HepG2 (cell line): ENCODE results near the gene MIEF1. TPM values are rescaled to one million over a fixed set of nuclear protein-coding genes. Genes with fewer than 3 reads are reported as not detected.
A peak's percentile ranks its signal among the peaks of the same experiment; 100 is the strongest.

Source experiments
- CAMTA2 ChIP-seq: sonication (generic); formaldehyde crosslinking; IDR thresholded peaks from 2 replicates; pipeline ENCODE4 v1.4.0; 2020; ENCODE audit warnings: mild to moderate bottlenecking, missing genetic modification reagents, borderline replicate concordance
- DBP ChIP-seq: sonication (generic); formaldehyde crosslinking; IDR thresholded peaks from 2 replicates; pipeline ENCODE4 v1.4.0; 2020; ENCODE audit warnings: missing genetic modification reagents; ENCODE audit errors: not compliant biosample characterization
- DR1 ChIP-seq: sonication (generic); formaldehyde crosslinking; IDR thresholded peaks from 2 replicates; pipeline ENCODE4 v1.8.0; 2021; ENCODE audit warnings: mild to moderate bottlenecking, missing genetic modification reagents, inconsistent platforms
- FOXA1 ChIP-seq, 2 experiments: fragments of 450-650 bp in 1 of 2; sonication (generic) in 1 of 2; formaldehyde crosslinking in 1 of 2; IDR thresholded peaks; 2 replicates each; pipeline versions ENCODE4 v1.4.0 to v1.6.1; 2016 to 2020; ENCODE audit warnings: missing genetic modification reagents in 1 of 2
- HES4 ChIP-seq: sonication (generic); formaldehyde crosslinking; IDR thresholded peaks from 2 replicates; pipeline ENCODE4 v1.9.0; 2021; ENCODE audit warnings: mild to moderate bottlenecking, missing genetic modification reagents, borderline replicate concordance
- HMGXB4 ChIP-seq, 2 experiments: sonication (generic) in 1 of 2; formaldehyde crosslinking in 1 of 2; IDR thresholded peaks; 2 replicates each; pipeline versions ENCODE4 v1.4.0 to v1.6.1; 2018 to 2020; ENCODE audit warnings: missing genetic modification reagents in 2 of 2, borderline replicate concordance in 1 of 2, low read depth in 1 of 2, mild to moderate bottlenecking in 1 of 2, missing biosample characterization in 1 of 2
- LRRFIP1 ChIP-seq: sonication (generic); formaldehyde crosslinking; conservative IDR thresholded peaks from 2 replicates; pipeline ENCODE4 v1.4.0; 2020; ENCODE audit warnings: missing genetic modification reagents
- MIXL1 ChIP-seq: IDR thresholded peaks from 2 replicates; pipeline ENCODE4 v1.6.1; 2016
- ZNF34 ChIP-seq: sonication (generic); formaldehyde crosslinking; IDR thresholded peaks from 2 replicates; pipeline ENCODE4 v1.4.0; 2020; ENCODE audit warnings: mild to moderate bottlenecking, missing genetic modification reagents, borderline replicate concordance
- ZNF354B ChIP-seq: sonication (generic); formaldehyde crosslinking; IDR thresholded peaks from 2 replicates; pipeline ENCODE4 v1.8.0; 2022; ENCODE audit warnings: mild to moderate bottlenecking, missing genetic modification reagents
- ZNF441 ChIP-seq: sonication (generic); formaldehyde crosslinking; IDR thresholded peaks from 2 replicates; pipeline ENCODE4 v1.7.0; 2021; ENCODE audit warnings: missing genetic modification reagents, borderline replicate concordance
- ZNF549 ChIP-seq: sonication (generic); formaldehyde crosslinking; IDR thresholded peaks from 2 replicates; pipeline ENCODE4 v1.5.0; 2020; ENCODE audit warnings: missing genetic modification reagents
- ZNF552 ChIP-seq: sonication (generic); formaldehyde crosslinking; IDR thresholded peaks from 2 replicates; pipeline ENCODE4 v1.9.0; 2022; ENCODE audit warnings: missing genetic modification reagents, mild to moderate bottlenecking, borderline replicate concordance
- ZNF557 ChIP-seq: sonication (generic); formaldehyde crosslinking; IDR thresholded peaks from 2 replicates; pipeline ENCODE4 v1.4.0; 2020; ENCODE audit warnings: missing genetic modification reagents
- ZNF562 ChIP-seq: sonication (generic); formaldehyde crosslinking; IDR thresholded peaks from 2 replicates; pipeline ENCODE4 v1.8.0; 2022; ENCODE audit warnings: missing genetic modification reagents, borderline replicate concordance
- ZNF652 ChIP-seq: IDR thresholded peaks from 2 replicates; pipeline ENCODE4 v1.6.1; 2016; ENCODE audit warnings: low read depth, borderline replicate concordance
- ZNF703 ChIP-seq: sonication (generic); formaldehyde crosslinking; IDR thresholded peaks from 2 replicates; pipeline ENCODE4 v1.5.1; 2020; ENCODE audit warnings: missing genetic modification reagents, mild to moderate bottlenecking, moderate library complexity, borderline replicate concordance
- polyA plus RNA-seq, 8 experiments: library from polyadenylated mRNA; depleted of rRNA in 3 of 8; stranded (reverse) in 7 of 8; unstranded in 1 of 8; fragments of >200 nt; fragmentation: Illumina TruSeq in 4 of 8; extraction: Trizol in 4 of 8; gene quantifications; 2 replicates each; pipeline versions ENCODE4 v1.2.1 to v1.2.3, GENCODE V29; 2011 to 2016; ENCODE audit warnings: low read depth in 4 of 8, missing spikeins in 1 of 8, mixed read lengths in 1 of 8; ENCODE audit not compliant: insufficient read depth in 1 of 8
- total RNA-seq, 5 experiments: library from RNA; depleted of rRNA; stranded (reverse); fragments of >200 nt; fragmentation: Illumina TruSeq; extraction: Trizol; gene quantifications; 2 replicates each; pipeline ENCODE4 v1.2.3, GENCODE V29; 2016; ENCODE audit warnings: low read depth in 1 of 5
- TF ChIP-seq, protein P1 (sequence below): sonication (generic); formaldehyde crosslinking; IDR thresholded peaks from 2 replicates; pipeline ENCODE4 v1.5.1; 2020; ENCODE audit warnings: missing genetic modification reagents, mild to moderate bottlenecking, borderline replicate concordance
- TF ChIP-seq, protein P2 (sequence below): sonication (generic); formaldehyde crosslinking; IDR thresholded peaks from 2 replicates; pipeline ENCODE4 v1.4.0; 2020; ENCODE audit warnings: missing genetic modification reagents, borderline replicate concordance

Gene MIEF1
- total and polyA plus RNA-seq, 2 of the 13 experiments (the other 11 are each of a cell fraction or from before 2014, with no cell fraction given) = 21.7 to 34.8 TPM

DNA sequence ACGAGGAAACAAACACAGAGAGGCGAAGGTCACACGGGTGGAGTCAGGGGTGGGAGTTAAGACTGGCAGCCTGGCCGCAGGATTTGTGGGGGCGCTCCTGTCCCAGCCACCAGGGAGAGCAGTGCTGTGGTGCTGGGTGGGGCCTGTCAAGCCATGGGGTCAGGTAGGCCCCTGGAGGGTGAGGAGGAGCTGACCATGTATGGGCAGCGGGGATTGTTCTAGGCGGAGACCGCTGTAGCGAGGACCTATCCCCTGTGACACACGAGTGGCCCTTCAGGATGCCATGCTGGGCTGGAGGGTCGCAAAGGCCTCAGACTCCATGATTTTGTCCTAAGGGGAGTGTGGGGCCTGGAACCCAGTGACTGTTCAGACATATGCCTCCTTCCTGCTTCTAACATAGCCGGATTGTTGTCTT is 32.0 kb downstream of the MIEF1 start (continued):
- TF ChIP-seq ZNF34 (no peak), HMGXB4 (CRISPR knock-in tag; IDR thresholded peaks at IDR 0.05; ENCODE audit: borderline replicate concordance in 1 of 2, low read depth in 1 of 2) (0 out of 4 replicates have a peak, but pooled peaks of 1 of the 2 experiments have one; percentile 67), FOXA1 (IDR thresholded peaks at IDR 0.05) (no peak), FOXA1 (CRISPR knock-in tag; IDR thresholded peaks at IDR 0.05) (no peak), HES4 (CRISPR knock-in tag) (no peak), ZNF562 (CRISPR knock-in tag) (no peak), ZNF552 (CRISPR knock-in tag) (no peak), ZNF549 (CRISPR knock-in tag) (no peak), ZNF441 (CRISPR knock-in tag) (no peak), ZNF703 (CRISPR knock-in tag) (no peak), ZNF557 (CRISPR knock-in tag) (0 out of 2 replicates have a peak, but pooled peaks have one; percentile 19), DBP (CRISPR knock-in tag) (no peak), CAMTA2 (CRISPR knock-in tag) (no peak), LRRFIP1 (CRISPR knock-in tag) (no peak), DR1 (CRISPR knock-in tag) (no peak), ZNF652 (no peak), MIXL1 (CRISPR knock-in tag) (no peak), ZNF354B (no peak)
- TF ChIP-seq, protein P1, sequence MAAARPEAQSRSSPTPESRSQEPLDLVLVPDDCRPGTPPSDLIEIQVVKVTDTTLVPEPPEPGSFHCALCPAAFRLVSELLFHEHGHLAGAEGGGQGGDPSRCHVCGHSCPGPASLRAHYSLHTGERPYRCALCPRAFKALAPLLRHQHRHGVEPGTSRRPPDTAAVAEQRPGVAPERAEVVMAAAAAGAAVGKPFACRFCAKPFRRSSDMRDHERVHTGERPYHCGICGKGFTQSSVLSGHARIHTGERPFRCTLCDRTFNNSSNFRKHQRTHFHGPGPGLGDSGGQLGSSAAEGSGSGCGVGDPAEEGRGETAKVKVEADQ = no peak
- TF ChIP-seq, protein P2, sequence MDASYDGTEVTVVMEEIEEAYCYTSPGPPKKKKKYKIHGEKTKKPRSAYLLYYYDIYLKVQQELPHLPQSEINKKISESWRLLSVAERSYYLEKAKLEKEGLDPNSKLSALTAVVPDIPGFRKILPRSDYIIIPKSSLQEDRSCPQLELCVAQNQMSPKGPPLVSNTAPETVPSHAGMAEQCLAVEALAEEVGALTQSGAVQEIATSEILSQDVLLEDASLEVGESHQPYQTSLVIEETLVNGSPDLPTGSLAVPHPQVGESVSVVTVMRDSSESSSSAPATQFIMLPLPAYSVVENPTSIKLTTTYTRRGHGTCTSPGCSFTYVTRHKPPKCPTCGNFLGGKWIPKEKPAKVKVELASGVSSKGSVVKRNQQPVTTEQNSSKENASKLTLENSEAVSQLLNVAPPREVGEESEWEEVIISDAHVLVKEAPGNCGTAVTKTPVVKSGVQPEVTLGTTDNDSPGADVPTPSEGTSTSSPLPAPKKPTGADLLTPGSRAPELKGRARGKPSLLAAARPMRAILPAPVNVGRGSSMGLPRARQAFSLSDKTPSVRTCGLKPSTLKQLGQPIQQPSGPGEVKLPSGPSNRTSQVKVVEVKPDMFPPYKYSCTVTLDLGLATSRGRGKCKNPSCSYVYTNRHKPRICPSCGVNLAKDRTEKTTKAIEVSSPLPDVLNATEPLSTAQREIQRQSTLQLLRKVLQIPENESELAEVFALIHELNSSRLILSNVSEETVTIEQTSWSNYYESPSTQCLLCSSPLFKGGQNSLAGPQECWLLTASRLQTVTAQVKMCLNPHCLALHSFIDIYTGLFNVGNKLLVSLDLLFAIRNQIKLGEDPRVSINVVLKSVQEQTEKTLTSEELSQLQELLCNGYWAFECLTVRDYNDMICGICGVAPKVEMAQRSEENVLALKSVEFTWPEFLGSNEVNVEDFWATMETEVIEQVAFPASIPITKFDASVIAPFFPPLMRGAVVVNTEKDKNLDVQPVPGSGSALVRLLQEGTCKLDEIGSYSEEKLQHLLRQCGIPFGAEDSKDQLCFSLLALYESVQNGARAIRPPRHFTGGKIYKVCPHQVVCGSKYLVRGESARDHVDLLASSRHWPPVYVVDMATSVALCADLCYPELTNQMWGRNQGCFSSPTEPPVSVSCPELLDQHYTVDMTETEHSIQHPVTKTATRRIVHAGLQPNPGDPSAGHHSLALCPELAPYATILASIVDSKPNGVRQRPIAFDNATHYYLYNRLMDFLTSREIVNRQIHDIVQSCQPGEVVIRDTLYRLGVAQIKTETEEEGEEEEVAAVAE (CRISPR knock-in tag) = peak; percentile 10; the same call in 1 of the 2 replicates
